22Rv1 (cell line): ENCODE data around the gene CBX5.
"Not testable (repeated sequence)": the region's sequence is repeated elsewhere in the genome, so short reads cannot be mapped to it uniquely, and the experiment has no call there.

Source experiments
- CTCF ChIP-seq: fragments of 450-650 bp; IDR thresholded peaks from 2 replicates; pipeline ENCODE4 v1.5.1; 2017; ENCODE audit warnings: mild to moderate bottlenecking
- ZFX ChIP-seq: fragments of 450-650 bp; IDR thresholded peaks from 2 replicates; pipeline ENCODE4 v1.6.1; 2017; ENCODE audit warnings: antibody characterized with exemption, borderline replicate concordance

- TF ChIP-seq CTCF, ZFX: not testable (repeated sequence)
These were observed 45.7 kb upstream of the CBX5 start for GRCh38 chr12:54325442-54326109.
